ENCODE data around the gene TCEANC2. TPM values are rescaled to one million over a fixed set of nuclear protein-coding genes. Genes with fewer than 3 reads are reported as not detected.
"Not testable (repeated sequence)": the region's sequence is repeated elsewhere in the genome, so short reads cannot be mapped to it uniquely, and the experiment has no call there.

The TCEANC2 gene
- total RNA-seq, 4 donors from 2014 or later: 1.6 to 6.8 (median 3.7) TPM

- DNase-seq (ENCODE audit: low spot score) (no peak), ATAC-seq (ENCODE audit: low FRiP score) (peak; percentile 49)
- no peak for TF ChIP-seq CTCF (IDR thresholded peaks at IDR 0.05)
These were observed 36.8 kb upstream of the TCEANC2 start for GRCh38 chr1:54016343-54017282.

GRCh38 chr1:54017979-54018378 lies 35.4 kb upstream of the TCEANC2 start, which contains the start of gene LDLRAD1:
LDLRAD1 (minus strand) TSS chr1:54018186; CDS start chr1:54018112, 74 bp downstream.
- TF ChIP-seq CTCF (IDR thresholded peaks at IDR 0.05): no peak
- no peak for ATAC-seq (ENCODE audit: low FRiP score)
- no peak for DNase-seq (ENCODE audit: low spot score)

DNA sequence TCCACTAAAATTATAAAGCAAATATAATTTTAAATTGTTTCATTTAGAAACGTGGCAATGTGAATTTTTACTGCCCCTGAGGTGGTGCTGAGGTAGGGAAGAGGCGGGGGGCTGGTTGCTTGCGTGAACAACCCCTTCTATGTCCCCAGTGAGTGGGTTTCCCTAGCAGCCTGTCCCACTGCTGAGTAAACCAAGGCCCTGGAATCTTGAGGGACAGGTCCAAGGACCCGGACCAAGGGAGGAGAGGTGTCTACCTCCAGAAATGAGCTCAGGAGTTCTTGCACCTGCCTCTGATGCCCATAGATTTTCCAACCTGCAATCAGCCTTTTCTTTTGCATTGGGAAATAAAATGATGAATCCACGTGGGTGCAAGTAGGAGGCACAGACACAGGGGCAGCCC lies 34.8 kb upstream of the TCEANC2 start:
- DNase-seq (ENCODE audit: low spot score) (no peak), ATAC-seq (ENCODE audit: low FRiP score) (no peak)
- no peak for TF ChIP-seq CTCF (IDR thresholded peaks at IDR 0.05)

GRCh38 chr1:54019562-54020176 lies 33.7 kb upstream of the TCEANC2 start:
- not testable (repeated sequence) for ATAC-seq (ENCODE audit: low FRiP score)

DNA sequence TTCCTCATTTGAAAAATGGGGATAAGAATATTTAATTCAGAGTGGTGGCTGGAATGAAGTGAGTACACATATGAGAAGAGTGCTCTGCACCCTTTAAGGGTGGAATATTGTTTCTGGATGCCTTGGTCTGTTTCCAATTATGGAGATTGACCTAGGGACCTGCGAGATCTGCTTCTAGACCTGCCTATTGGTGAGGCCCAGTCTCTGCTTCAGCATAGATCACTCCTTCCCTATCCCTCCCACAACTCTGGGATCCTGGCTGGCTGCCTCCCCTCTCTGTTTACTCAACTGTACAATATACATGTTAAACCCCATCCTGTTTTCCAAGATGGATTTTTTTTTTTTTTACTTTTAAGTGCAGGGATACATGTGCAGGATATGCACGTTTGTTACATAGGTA lies 29.1 kb upstream of the TCEANC2 start:
- no peak for DNase-seq (ENCODE audit: low spot score)
- no peak for ATAC-seq (ENCODE audit: low FRiP score)
- no peak for TF ChIP-seq CTCF (IDR thresholded peaks at IDR 0.05)

More at GRCh38 chr1:54019562-54020176, 33.7 kb upstream of the TCEANC2 start:
- DNase-seq (ENCODE audit: low spot score): not testable (repeated sequence)

DNA sequence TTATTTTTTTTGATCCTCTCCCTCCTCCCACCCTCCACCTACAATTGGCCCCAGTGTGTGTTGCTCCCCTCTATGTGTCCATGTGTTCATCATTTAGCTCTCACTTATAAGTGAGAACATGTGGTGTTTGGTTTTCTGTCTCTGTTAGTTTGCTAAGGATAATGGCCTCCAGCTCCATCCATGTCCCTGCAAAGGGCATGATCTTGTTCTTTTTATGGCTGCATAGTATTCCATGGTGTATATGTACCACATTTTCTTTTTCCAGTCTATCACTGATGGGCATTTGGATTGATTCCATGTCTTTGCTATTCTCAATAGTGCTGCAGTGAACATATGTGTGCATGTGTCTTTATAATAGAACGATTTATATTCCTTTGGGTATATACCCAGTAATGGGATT lies 28.6 kb upstream of the TCEANC2 start:
- ATAC-seq (ENCODE audit: low FRiP score): not testable (repeated sequence)

DNA sequence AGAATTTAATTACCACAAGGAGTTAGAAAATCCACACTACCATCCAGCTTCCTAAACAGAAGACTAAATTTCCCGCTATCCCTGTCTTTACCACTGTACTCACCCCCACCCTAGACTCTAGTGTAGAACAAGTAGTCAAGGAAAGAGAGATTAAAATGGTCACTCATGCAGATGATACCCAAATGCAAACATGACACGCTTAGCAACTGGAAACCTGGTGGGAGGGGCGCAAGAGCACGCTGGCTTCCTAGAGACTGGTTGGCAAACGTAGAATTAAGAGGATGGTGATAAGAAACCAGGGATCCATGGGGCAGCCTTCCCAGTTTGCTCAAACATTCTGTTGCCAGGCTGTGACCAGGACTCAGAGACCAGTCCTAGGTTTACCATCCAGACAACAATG lies 25.6 kb upstream of the TCEANC2 start:
- DNase-seq (ENCODE audit: low spot score): no peak
- no peak for ATAC-seq (ENCODE audit: low FRiP score)
- no peak for TF ChIP-seq CTCF (IDR thresholded peaks at IDR 0.05)

More for the DNA sequence above, 28.6 kb upstream of the TCEANC2 start:
- not testable (repeated sequence) for DNase-seq (ENCODE audit: low spot score)

All from omental fat pad (tissue), 4 donors.